ENCODE measurements around the gene FARS2. TPM values are rescaled to one million over a fixed set of nuclear protein-coding genes. Genes with fewer than 3 reads are reported as not detected.

FARS2 gene
- total RNA-seq, 2 donors from 2014 or later = 16.2 to 18.3 TPM

DNA sequence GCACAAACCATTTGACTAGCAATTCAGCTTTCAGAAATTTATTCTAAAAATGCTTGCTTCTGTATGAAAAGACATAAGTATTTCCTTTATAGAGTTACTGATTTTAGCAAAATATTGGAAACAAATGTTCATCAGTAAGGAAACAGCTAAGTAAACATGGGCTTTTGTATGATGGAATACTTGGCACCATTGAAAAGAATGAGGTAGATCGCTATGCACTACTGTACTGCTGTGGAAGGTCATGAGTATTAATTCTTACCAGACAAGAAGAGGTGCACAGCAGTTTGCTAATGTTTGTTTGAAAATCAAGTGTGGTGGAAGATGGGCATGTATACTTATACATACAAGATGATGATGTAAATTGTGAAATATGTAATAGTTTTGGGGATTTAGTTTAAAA is 73.0 kb downstream of the FARS2 start:
- no peak for DNase-seq
- H3K27me3 ChIP-seq (ENCODE audit: control insufficient read depth, insufficient read depth, low read length, poor library complexity, severe bottlenecking) = no peaks in the 10 kb centered on the region
- Mint-ChIP-seq H3K4me1 (peaks cover 3% of the 10 kb centered on the region), H3K4me3 (no peak overlapping the region), H3K27ac (no peak overlapping the region), H3K36me3 (ENCODE audit: low read depth) (no peaks in the 10 kb centered on the region), H3K9me3 (no peaks in the 10 kb centered on the region), H3K27me3 (ENCODE audit: insufficient read depth) (no peaks in the 10 kb centered on the region)
- no peaks in the 10 kb centered on the region for H3K36me3 ChIP-seq (ENCODE audit: control insufficient read depth, insufficient read depth, low read length)
- H3K4me1 ChIP-seq (ENCODE audit: control insufficient read depth, insufficient read depth, low read length) = no peaks in the 10 kb centered on the region
- H3K4me3 ChIP-seq (ENCODE audit: low read length) = no peak overlapping the region
- H3K9ac ChIP-seq (ENCODE audit: extremely low read depth, low read length, poor library complexity, severe bottlenecking) = no peak overlapping the region
- WGBS, 2 experiments (ENCODE audit: insufficient coverage in 1 of 2, insufficient read length in 1 of 2) = 98 to 100% methylated on average over 1 of the region's 1 CpG
- TF ChIP-seq, protein P1, sequence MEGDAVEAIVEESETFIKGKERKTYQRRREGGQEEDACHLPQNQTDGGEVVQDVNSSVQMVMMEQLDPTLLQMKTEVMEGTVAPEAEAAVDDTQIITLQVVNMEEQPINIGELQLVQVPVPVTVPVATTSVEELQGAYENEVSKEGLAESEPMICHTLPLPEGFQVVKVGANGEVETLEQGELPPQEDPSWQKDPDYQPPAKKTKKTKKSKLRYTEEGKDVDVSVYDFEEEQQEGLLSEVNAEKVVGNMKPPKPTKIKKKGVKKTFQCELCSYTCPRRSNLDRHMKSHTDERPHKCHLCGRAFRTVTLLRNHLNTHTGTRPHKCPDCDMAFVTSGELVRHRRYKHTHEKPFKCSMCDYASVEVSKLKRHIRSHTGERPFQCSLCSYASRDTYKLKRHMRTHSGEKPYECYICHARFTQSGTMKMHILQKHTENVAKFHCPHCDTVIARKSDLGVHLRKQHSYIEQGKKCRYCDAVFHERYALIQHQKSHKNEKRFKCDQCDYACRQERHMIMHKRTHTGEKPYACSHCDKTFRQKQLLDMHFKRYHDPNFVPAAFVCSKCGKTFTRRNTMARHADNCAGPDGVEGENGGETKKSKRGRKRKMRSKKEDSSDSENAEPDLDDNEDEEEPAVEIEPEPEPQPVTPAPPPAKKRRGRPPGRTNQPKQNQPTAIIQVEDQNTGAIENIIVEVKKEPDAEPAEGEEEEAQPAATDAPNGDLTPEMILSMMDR (conservative IDR thresholded peaks at IDR 0.05) = no peak
- no peak overlapping the region for H3K27ac ChIP-seq (ENCODE audit: low read depth, low read length)
- no peaks in the 10 kb centered on the region for H3K9me3 ChIP-seq (ENCODE audit: control insufficient read depth, low read length)

DNA sequence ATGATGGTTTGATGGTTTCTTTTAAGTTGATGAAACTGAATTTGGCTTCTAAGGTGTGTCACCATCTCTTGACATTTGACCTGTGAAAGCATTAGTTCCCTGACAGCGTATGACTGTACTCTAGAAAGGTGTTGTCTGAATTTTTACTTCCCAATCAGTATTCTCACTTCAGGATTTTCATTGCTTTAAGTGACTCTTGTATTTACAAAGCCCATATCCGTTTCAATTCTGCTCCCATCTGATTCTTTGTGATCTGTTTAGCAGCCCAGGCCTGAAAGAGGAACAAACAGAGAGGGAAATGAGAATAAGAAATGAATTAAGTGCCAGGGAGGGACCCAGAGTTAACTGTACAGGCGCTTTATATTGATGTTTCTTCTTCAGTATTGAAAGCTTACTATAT is 73.7 kb downstream of the FARS2 start:
- Mint-ChIP-seq H3K4me3 (no peak overlapping the region), H3K36me3 (ENCODE audit: low read depth) (no peaks in the 10 kb centered on the region), H3K27ac (no peak overlapping the region), H3K27me3 (ENCODE audit: insufficient read depth) (no peaks in the 10 kb centered on the region), H3K4me1 (peaks cover 3% of the 10 kb centered on the region), H3K9me3 (no peaks in the 10 kb centered on the region)
- Histone ChIP-seq H3K27me3 (ENCODE audit: control insufficient read depth, insufficient read depth, low read length, poor library complexity, severe bottlenecking) (no peaks in the 10 kb centered on the region), H3K9ac (ENCODE audit: extremely low read depth, low read length, poor library complexity, severe bottlenecking) (no peak overlapping the region), H3K9me3 (ENCODE audit: control insufficient read depth, low read length) (no peaks in the 10 kb centered on the region), H3K27ac (ENCODE audit: low read depth, low read length) (no peak overlapping the region), H3K4me3 (ENCODE audit: low read length) (no peak overlapping the region), H3K36me3 (ENCODE audit: control insufficient read depth, insufficient read depth, low read length) (no peaks in the 10 kb centered on the region), H3K4me1 (ENCODE audit: control insufficient read depth, insufficient read depth, low read length) (no peaks in the 10 kb centered on the region)
- 95 to 100% methylated on average over 3 of the region's 3 CpGs for WGBS, 2 experiments (ENCODE audit: insufficient coverage in 1 of 2, insufficient read length in 1 of 2)
- TF ChIP-seq, protein P1 (conservative IDR thresholded peaks at IDR 0.05) = no peak
- no peak for DNase-seq

DNA sequence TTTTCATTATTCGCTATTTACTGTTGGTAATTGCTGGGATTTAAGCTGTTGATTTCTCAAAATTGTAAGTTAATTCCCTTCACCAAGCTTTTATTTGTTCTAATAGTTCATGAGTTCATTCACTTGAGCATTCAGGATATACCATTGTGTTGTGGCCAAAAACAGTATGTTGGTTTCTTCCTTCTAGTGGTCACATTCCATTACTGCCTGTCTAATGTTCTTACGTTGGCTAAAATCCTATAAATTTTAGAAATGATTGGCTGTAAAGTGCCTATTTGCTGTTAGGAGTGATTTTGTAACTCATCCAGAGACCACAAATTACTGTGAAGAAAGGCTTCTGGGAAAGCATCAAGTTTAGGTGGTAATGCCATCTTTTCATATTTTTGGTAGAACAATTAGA is 76.3 kb downstream of the FARS2 start:
- 90% methylated on average over 2 of the region's 2 CpGs; no CpG with 5 or more reads in 1 of the 2 experiments for WGBS, 2 experiments (ENCODE audit: insufficient coverage in 1 of 2, insufficient read length in 1 of 2)
- Mint-ChIP-seq H3K27me3 (ENCODE audit: insufficient read depth) (no peaks in the 10 kb centered on the region), H3K9me3 (no peaks in the 10 kb centered on the region), H3K27ac (no peak overlapping the region), H3K36me3 (ENCODE audit: low read depth) (no peaks in the 10 kb centered on the region), H3K4me1 (peaks cover 3% of the 10 kb centered on the region), H3K4me3 (no peak overlapping the region)
- no peaks in the 10 kb centered on the region for H3K9me3 ChIP-seq (ENCODE audit: control insufficient read depth, low read length)
- DNase-seq = no peak
- TF ChIP-seq, protein P1 (conservative IDR thresholded peaks at IDR 0.05) = peak; percentile 25
- H3K4me1 ChIP-seq (ENCODE audit: control insufficient read depth, insufficient read depth, low read length) = no peaks in the 10 kb centered on the region
- no peak overlapping the region for H3K9ac ChIP-seq (ENCODE audit: extremely low read depth, low read length, poor library complexity, severe bottlenecking)
- no peak overlapping the region for H3K27ac ChIP-seq (ENCODE audit: low read depth, low read length)
- no peaks in the 10 kb centered on the region for H3K36me3 ChIP-seq (ENCODE audit: control insufficient read depth, insufficient read depth, low read length)
- H3K27me3 ChIP-seq (ENCODE audit: control insufficient read depth, insufficient read depth, low read length, poor library complexity, severe bottlenecking) = no peaks in the 10 kb centered on the region
- no peak overlapping the region for H3K4me3 ChIP-seq (ENCODE audit: low read length)
